ENCODE results near the gene DIPK1C. TPM values are rescaled to one million over a fixed set of nuclear protein-coding genes. Genes with fewer than 3 reads are reported as not detected.

Gene DIPK1C
- total RNA-seq, 4 donors from 2014 or later = not detected

GRCh38 chr18:74388227-74388626 lies 68.9 kb downstream of the DIPK1C start:
- TF ChIP-seq CTCF (IDR thresholded peaks at IDR 0.05; ENCODE audit: low read depth) = no peak

DNA sequence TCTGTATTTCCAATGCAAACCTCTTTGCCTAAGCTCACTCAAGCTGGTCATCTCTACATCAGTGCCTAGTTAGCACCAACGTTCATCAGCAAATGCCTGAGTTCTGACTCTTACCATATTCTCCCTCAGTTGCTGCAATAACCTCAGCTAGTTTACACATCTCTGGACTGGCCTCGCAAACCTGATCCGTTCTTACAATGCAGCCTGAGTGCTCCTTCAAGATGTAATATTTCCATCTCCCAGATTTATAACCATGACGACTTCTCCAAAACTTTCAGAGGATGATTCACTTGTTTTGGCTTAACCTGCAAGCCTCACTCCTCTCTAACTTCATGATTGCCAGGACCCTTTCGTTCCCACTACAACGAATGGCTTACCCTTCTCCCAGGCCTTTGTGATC lies 69.7 kb downstream of the DIPK1C start:
- no peak for TF ChIP-seq CTCF (IDR thresholded peaks at IDR 0.05; ENCODE audit: low read depth)

Other genes starting within 250 kb of the DIPK1C start
- gene CYB5A, start 165.3 kb downstream of the DIPK1C start, total RNA-seq = 100 to 1,000 TPM; 360 to 826 (median 618) TPM
- gene C18orf63, start 141.5 kb downstream of the DIPK1C start, total RNA-seq = not detected
- 100 to 1,000 TPM in 2 of 4 donors, 10 to 100 TPM in 2; 83.8 to 160 (median 106) TPM for gene CNDP2, start 39.1 kb upstream of the DIPK1C start, total RNA-seq
- gene CNDP1, start 77.2 kb upstream of the DIPK1C start, total RNA-seq = 1 to 10 TPM in 1 of 4 donors, not detected in 3; 1.1 TPM
- gene ZNF407, start 140.6 kb upstream of the DIPK1C start, total RNA-seq = 10 to 100 TPM; 16.0 to 24.3 (median 19.6) TPM

All from subcutaneous adipose tissue (tissue), 4 donors.